Neural cell (in vitro differentiated cells): ENCODE measurements around the gene LRRC42. TPM values are rescaled to one million over a fixed set of nuclear protein-coding genes. Genes with fewer than 3 reads are reported as not detected.

ENCODE experiments used
- H2AFZ ChIP-seq: fragments of 200-600, 300-800 bp; sonication (generic), shearing (Covaris generic); 2 replicates; pipeline ENCODE4 v1.6.0; 2014; ENCODE audit warnings: low read depth, mild to moderate bottlenecking, antibody characterized with exemption, low read length, moderate library complexity
- H3F3A ChIP-seq: fragments of 200-600 bp; shearing (Covaris generic); 2 replicates; pipeline ENCODE4 v1.6.1; 2016; ENCODE audit warnings: mild to moderate bottlenecking, moderate library complexity, mixed read lengths, antibody characterized with exemption, low read length; ENCODE audit not compliant: insufficient read depth, poor library complexity, severe bottlenecking
- H3K27ac ChIP-seq: fragments of 200-600, 300-800 bp; sonication (generic), shearing (Covaris generic); 2 replicates; pipeline ENCODE4 v1.5.1; 2014; ENCODE audit warnings: mild to moderate bottlenecking, low read length, moderate library complexity
- H3K27me3 ChIP-seq: fragments of 300-800, 200-600 bp; sonication (generic), shearing (Covaris generic); 2 replicates; pipeline ENCODE4 v1.6.0; 2014; ENCODE audit warnings: mild to moderate bottlenecking, low read depth, low read length, moderate library complexity; ENCODE audit not compliant: insufficient read depth
- H3K36me3 ChIP-seq: fragments of 300-800, 200-600 bp; sonication (generic), shearing (Covaris generic); 2 replicates; pipeline ENCODE4 v1.5.1; 2014; ENCODE audit warnings: mild to moderate bottlenecking, antibody characterized with exemption, low read length, moderate library complexity; ENCODE audit not compliant: insufficient read depth
- H3K4me2 ChIP-seq: fragments of 300-800, 200-600 bp; sonication (generic), shearing (Covaris generic); 2 replicates; pipeline ENCODE4 v1.6.0; 2014; ENCODE audit warnings: mild to moderate bottlenecking, low read length
- H3K4me3 ChIP-seq: fragments of 300-800, 200-600 bp; sonication (generic), shearing (Covaris generic); 2 replicates; pipeline ENCODE4 v1.5.1; 2014; ENCODE audit warnings: mild to moderate bottlenecking, low read length, moderate library complexity
- H3K79me2 ChIP-seq: fragments of 200-600 bp; shearing (Covaris generic); replicated peaks from 2 replicates; pipeline ENCODE4 v1.6.0; 2014; ENCODE audit warnings: mild to moderate bottlenecking, low read length, moderate library complexity; ENCODE audit not compliant: insufficient read depth
- H3K9ac ChIP-seq: fragments of 300-800, 200-600 bp; sonication (generic), shearing (Covaris generic); 2 replicates; pipeline ENCODE4 v1.6.1; 2016; ENCODE audit warnings: mild to moderate bottlenecking, low read length, mixed read lengths
- H3K9me2 ChIP-seq: fragments of 200-600 bp; shearing (Covaris generic); 2 replicates; pipeline ENCODE4 v1.6.1; 2016; ENCODE audit warnings: mild to moderate bottlenecking, low read length, mixed read lengths; ENCODE audit not compliant: insufficient read depth
- H3K9me3 ChIP-seq: fragments of 200-600, 300-800 bp; sonication (generic), shearing (Covaris generic); 2 replicates; pipeline ENCODE4 v1.6.1; 2016; ENCODE audit warnings: mild to moderate bottlenecking, mixed run types, low read length, moderate library complexity, mixed read lengths
- H4K20me1 ChIP-seq: fragments of 200-600 bp; shearing (Covaris generic); 2 replicates; pipeline ENCODE4 v1.6.1; 2016; ENCODE audit warnings: mild to moderate bottlenecking, mixed run types; ENCODE audit not compliant: insufficient read depth
- EP300 ChIP-seq: fragments of 450-650 bp; conservative IDR thresholded peaks from 2 replicates; pipeline ENCODE4 v1.6.1; 2014; ENCODE audit warnings: antibody characterized with exemption, mild to moderate bottlenecking, moderate library complexity; ENCODE audit not compliant: poor library complexity, severe bottlenecking
- EZH2 ChIP-seq: fragments of 200-600, 300-800 bp; shearing (Covaris generic), sonication (generic); IDR thresholded peaks from 2 replicates; pipeline ENCODE4 v1.6.1; 2014; ENCODE audit warnings: antibody characterized with exemption, low read length, borderline replicate concordance, mild to moderate bottlenecking; ENCODE audit not compliant: insufficient read depth, poor library complexity, severe bottlenecking
- MXI1 ChIP-seq: fragments of 450-650 bp; conservative IDR thresholded peaks from 2 replicates; pipeline ENCODE4 v1.6.1; 2014; ENCODE audit warnings: antibody characterized with exemption, mild to moderate bottlenecking; ENCODE audit not compliant: poor library complexity, severe bottlenecking
- POLR2AphosphoS5 ChIP-seq: IDR thresholded peaks from 2 replicates; pipeline ENCODE4 v1.6.1; 2012
- RAD21 ChIP-seq: fragments of 450-650 bp; conservative IDR thresholded peaks from 2 replicates; pipeline ENCODE4 v1.6.1; 2014; ENCODE audit warnings: antibody characterized with exemption, mild to moderate bottlenecking, moderate library complexity
- SMC3 ChIP-seq: fragments of 450-650 bp; conservative IDR thresholded peaks from 2 replicates; pipeline ENCODE4 v1.6.1; 2014; ENCODE audit warnings: antibody characterized with exemption, mild to moderate bottlenecking, moderate library complexity; ENCODE audit not compliant: poor library complexity
- TAF1 ChIP-seq: IDR thresholded peaks from 2 replicates; pipeline ENCODE4 v1.6.1; 2012; ENCODE audit warnings: low read depth
- polyA plus RNA-seq: library from polyadenylated mRNA; depleted of rRNA; stranded (reverse); fragments of >200 nt; gene quantifications from 2 replicates; pipeline ENCODE4 v1.2.3, GENCODE V29; 2014
- TF ChIP-seq, protein P1 (sequence below): fragments of 450-650 bp; IDR thresholded peaks from 2 replicates; pipeline ENCODE4 v1.5.1; 2014; ENCODE audit warnings: antibody characterized with exemption, mild to moderate bottlenecking, moderate library complexity; ENCODE audit not compliant: poor library complexity, severe bottlenecking
- TF ChIP-seq, protein P2 (sequence below): IDR thresholded peaks from 2 replicates; pipeline ENCODE4 v1.6.1; 2012; ENCODE audit warnings: borderline replicate concordance

The LRRC42 gene
- polyA plus RNA-seq, 1 donor from 2014 or later: 23.9 TPM

DNA sequence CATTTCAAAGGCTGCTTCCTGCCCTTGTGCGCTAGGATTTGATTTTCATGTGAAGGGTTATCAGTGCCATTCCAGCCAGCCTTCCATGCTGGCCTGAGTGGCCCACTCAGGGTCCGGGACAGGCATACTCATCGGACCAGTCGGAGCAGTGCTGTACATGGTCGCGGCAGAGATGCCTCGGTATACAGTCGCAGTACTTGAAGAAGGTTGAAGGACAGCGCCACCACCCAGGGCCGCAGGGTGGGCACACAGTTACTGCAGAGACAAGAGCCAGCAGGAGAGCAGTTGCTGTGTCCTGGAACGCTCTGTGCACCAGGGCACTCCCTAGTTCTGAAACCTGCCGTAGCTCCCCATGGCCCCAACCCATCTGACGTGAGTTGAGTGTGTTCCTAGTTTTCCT, 62.7 kb downstream of the LRRC42 start:
- H4K20me1 ChIP-seq: no peaks in the 10 kb centered on the region
- TF ChIP-seq RAD21 (no peak), POLR2AphosphoS5 (no peak), MXI1 (no peak), TAF1 (no peak), EP300 (no peak)
- TF ChIP-seq, protein P1, sequence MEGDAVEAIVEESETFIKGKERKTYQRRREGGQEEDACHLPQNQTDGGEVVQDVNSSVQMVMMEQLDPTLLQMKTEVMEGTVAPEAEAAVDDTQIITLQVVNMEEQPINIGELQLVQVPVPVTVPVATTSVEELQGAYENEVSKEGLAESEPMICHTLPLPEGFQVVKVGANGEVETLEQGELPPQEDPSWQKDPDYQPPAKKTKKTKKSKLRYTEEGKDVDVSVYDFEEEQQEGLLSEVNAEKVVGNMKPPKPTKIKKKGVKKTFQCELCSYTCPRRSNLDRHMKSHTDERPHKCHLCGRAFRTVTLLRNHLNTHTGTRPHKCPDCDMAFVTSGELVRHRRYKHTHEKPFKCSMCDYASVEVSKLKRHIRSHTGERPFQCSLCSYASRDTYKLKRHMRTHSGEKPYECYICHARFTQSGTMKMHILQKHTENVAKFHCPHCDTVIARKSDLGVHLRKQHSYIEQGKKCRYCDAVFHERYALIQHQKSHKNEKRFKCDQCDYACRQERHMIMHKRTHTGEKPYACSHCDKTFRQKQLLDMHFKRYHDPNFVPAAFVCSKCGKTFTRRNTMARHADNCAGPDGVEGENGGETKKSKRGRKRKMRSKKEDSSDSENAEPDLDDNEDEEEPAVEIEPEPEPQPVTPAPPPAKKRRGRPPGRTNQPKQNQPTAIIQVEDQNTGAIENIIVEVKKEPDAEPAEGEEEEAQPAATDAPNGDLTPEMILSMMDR: no peak
- TF ChIP-seq, protein P2, sequence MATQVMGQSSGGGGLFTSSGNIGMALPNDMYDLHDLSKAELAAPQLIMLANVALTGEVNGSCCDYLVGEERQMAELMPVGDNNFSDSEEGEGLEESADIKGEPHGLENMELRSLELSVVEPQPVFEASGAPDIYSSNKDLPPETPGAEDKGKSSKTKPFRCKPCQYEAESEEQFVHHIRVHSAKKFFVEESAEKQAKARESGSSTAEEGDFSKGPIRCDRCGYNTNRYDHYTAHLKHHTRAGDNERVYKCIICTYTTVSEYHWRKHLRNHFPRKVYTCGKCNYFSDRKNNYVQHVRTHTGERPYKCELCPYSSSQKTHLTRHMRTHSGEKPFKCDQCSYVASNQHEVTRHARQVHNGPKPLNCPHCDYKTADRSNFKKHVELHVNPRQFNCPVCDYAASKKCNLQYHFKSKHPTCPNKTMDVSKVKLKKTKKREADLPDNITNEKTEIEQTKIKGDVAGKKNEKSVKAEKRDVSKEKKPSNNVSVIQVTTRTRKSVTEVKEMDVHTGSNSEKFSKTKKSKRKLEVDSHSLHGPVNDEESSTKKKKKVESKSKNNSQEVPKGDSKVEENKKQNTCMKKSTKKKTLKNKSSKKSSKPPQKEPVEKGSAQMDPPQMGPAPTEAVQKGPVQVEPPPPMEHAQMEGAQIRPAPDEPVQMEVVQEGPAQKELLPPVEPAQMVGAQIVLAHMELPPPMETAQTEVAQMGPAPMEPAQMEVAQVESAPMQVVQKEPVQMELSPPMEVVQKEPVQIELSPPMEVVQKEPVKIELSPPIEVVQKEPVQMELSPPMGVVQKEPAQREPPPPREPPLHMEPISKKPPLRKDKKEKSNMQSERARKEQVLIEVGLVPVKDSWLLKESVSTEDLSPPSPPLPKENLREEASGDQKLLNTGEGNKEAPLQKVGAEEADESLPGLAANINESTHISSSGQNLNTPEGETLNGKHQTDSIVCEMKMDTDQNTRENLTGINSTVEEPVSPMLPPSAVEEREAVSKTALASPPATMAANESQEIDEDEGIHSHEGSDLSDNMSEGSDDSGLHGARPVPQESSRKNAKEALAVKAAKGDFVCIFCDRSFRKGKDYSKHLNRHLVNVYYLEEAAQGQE: no peak
- no peak overlapping the region for H3K4me3 ChIP-seq
- H3K27ac ChIP-seq: no peak overlapping the region
- H3K79me2 ChIP-seq: no peaks in the 10 kb centered on the region
- H3K4me2 ChIP-seq: no peak overlapping the region
- H3K9me3 ChIP-seq: no peaks in the 10 kb centered on the region
- no peaks in the 10 kb centered on the region for H3K27me3 ChIP-seq
- H3K36me3 ChIP-seq: no peaks in the 10 kb centered on the region
- no peaks in the 10 kb centered on the region for H3F3A ChIP-seq
- no peak overlapping the region for H2AFZ ChIP-seq
- H3K9ac ChIP-seq: no peak overlapping the region
- H3K9me2 ChIP-seq: no peaks in the 10 kb centered on the region

DNA sequence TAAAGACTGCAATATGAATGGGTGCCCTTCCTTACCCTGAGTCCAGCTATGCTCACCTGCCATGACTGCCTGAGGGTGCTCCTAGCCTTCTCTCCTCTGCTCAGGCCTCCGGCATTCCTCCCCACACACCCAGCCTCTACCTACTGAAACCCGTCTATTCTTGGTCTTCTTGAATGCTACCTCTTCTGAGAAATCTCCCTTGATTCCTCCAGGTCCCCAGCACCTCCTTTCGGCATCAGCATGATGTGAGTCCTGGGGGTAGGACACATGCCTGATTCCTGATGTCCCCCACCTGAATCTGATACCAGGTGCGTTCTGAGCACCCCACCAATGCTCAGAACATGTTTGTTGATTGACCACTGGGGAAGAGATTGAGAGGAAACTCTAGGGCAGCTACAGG, 63.3 kb downstream of the LRRC42 start:
- H4K20me1 ChIP-seq: no peaks in the 10 kb centered on the region
- TF ChIP-seq, protein P1: no peak
- TF ChIP-seq SMC3 (no peak), EZH2 (no peak), RAD21 (no peak), EP300 (no peak), TAF1 (no peak), MXI1 (no peak), POLR2AphosphoS5 (no peak)
- TF ChIP-seq, protein P2: no peak
- no peak overlapping the region for H3K4me3 ChIP-seq
- no peak overlapping the region for H3K9ac ChIP-seq
- H3K27ac ChIP-seq: no peak overlapping the region
- H3K36me3 ChIP-seq: no peaks in the 10 kb centered on the region
- no peaks in the 10 kb centered on the region for H3K79me2 ChIP-seq
- H3K9me3 ChIP-seq: no peaks in the 10 kb centered on the region
- no peaks in the 10 kb centered on the region for H3K27me3 ChIP-seq
- no peak overlapping the region for H3K4me2 ChIP-seq
- no peaks in the 10 kb centered on the region for H3F3A ChIP-seq
- H3K9me2 ChIP-seq: no peaks in the 10 kb centered on the region
- H2AFZ ChIP-seq: no peak overlapping the region
